Measurements from ENCODE around the gene ADGRL4. TPM values are rescaled to one million over a fixed set of nuclear protein-coding genes. Genes with fewer than 3 reads are reported as not detected.
A peak's percentile ranks its signal among the peaks of the same experiment; 100 is the strongest.
"Not testable (repeated sequence)": the region's sequence is repeated elsewhere in the genome, so short reads cannot be mapped to it uniquely, and the experiment has no call there.

ADGRL4 gene
- polyA plus RNA-seq (2014; cell fraction: cytosol; rRNA removed), result not detected in 2 replicates
- polyA plus RNA-seq (2014; cell fraction: nucleus; rRNA removed), result not detected in 2 replicates

DNA sequence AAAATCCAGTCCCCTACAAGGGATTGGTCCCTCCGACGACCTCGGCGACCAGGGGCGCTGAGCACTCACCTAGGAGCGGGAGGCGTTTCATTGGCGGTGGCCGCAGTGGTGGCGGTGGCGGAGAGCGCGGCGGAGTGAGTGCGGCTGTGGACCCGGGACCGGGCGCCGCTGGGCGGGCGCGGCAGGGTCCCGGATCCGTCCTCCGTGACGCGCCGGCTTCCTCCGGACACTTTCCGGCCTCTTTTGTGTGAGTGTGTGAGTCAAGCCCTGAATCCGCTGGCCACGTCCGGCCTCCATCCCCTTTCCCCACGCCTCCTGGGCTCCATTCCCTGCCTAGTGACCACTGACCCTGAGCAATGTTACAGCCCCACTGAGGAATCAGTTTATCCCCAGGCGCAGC, at the start of gene ADGRL4:
TSS of gene ADGRL4 (minus strand) at position 167 of the 400 bp plus-strand sequence. CDS start at position 91, 76 bp downstream.
- no peak for DNase-seq (ENCODE audit: low spot score)

DNA sequence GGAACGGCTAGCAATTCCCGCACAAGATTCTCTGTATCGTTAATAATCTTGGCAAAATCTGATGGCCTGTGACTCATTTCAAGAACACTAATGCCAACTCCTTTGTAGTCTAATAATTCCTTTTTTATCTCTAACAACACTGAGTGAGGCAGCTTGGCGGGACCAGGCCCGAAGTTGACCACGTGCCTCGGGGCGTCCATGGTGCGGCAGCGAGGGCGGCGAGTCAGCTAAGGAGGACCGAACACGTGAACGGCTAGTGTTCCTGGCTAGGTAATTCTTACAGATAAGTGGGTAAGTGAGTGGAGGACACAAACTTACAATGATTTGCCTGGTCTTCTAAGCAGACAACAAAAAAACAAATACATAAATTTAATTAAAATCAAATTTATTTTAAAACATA, 49.3 kb upstream of the ADGRL4 start:
- no peak for DNase-seq (ENCODE audit: low spot score)

DNA sequence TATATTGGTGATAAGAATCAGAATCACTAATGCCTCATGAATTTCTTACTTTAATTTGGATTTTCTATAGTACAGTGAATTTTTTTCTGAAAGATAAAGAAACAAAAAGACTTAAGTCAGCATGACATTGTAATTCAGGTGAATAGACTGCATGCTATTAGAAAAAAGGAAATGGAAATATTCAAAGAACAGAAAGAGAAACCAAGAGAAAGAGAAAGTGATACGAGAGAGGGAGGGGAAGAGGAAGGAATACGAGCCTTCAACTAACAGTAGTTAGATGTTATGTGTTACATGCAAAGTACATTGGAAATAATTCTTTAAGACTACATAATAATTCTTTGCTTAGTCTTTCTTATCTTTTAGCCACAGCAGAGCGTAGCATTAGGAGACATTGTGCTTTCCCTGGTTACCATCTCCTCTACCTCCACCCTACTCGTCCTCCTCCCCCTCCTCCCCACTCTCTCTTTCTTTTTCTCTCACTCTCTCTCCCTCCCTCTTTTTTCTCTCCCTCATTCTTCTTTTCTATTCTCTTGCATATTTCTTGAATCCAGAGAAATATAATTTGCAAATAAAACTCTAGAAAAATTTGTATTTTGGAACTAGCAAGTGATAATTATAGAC, 46.4 kb upstream of the ADGRL4 start:
- no peak for DNase-seq (ENCODE audit: low spot score)

DNA sequence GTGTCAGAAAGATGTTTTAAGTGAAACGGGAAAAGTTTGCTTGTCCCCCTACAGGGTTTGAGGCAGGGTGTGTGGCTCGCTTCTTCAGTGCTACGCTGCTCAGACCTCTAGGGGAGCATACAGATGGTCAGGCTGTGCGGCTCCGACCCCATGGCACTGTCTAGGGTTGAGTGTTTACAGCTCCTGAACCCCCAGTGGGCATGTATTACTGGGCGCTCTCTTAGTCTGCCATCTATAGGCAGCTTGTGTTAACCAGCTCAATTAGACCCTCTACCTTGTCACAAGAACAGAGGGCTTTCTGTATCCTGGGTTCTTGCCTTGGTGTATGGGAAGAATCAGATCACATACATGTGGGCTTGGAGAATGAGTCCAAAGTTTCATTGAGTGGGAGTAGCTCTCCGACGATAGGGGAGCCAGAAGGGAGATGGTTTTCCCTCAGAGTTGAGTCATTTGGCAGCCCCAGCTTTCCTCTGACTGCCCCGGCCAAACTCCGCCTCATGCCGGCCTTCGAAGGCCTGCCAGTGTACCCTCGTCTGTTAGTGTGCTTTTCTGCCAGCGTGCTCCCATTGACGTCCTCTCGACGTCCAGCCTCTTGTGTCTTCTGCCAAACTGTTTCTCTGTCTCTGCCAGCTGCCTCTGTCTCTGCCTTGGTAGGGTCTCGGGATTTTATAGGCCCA, 38.6 kb upstream of the ADGRL4 start:
- DNase-seq (ENCODE audit: low spot score), result no peak

DNA sequence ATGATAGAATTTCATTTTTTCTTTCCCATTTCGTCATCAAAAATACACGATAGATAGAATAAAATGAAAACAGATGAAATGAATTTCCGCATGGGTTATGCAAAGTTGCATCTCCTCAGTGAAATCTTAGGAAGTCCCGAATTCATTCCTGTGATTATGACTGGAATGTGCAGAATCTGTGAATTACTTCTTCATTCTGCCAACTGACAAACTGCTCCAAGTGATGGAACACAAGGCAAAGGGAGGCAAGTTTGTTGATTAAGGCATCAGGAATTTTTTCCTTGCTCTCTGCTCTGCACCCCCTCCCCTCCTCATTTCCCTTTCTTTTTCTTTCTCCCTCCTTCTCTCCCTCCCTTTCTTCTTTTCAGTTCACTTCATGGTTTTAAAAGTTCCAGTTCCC, 37.0 kb upstream of the ADGRL4 start:
- DNase-seq (ENCODE audit: low spot score), result no peak

DNA sequence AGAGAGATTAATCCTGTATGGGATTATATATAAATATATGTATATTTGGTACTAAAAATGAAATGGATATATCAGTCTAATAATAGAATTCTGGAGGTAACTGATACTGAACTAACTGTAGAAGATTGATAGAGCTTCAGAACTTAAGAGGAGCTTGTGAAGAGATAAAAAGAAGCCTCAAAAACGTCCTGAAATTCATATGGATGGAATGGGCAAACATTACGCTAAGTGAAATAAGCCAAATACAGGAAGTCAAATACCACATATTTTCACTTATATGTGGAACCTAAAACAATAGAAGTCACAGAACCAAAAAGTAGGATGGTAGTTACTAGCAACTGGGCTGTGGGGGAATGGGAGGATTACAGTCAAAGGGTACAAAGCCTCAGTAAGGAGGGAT, 36.0 kb upstream of the ADGRL4 start:
- no peak for DNase-seq (ENCODE audit: low spot score)

DNA sequence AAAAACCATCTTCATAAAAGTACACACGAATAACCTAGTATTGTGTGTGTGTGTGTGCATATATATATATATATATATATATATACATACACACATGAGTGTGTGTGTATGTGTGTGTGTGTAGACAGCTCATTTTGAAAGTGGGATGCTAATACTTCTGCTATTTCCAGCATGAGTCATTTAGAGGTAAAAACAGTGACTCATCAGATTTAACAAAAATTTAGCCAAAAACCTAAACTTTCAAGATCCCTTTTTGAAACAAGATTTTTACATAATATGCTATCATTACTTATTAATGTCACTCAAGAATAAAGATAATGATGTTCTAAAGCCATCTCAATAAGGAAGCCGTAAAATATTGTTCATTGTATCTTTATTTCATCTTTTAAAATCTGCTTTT, 35.6 kb upstream of the ADGRL4 start:
- DNase-seq (ENCODE audit: low spot score), result no peak

DNA sequence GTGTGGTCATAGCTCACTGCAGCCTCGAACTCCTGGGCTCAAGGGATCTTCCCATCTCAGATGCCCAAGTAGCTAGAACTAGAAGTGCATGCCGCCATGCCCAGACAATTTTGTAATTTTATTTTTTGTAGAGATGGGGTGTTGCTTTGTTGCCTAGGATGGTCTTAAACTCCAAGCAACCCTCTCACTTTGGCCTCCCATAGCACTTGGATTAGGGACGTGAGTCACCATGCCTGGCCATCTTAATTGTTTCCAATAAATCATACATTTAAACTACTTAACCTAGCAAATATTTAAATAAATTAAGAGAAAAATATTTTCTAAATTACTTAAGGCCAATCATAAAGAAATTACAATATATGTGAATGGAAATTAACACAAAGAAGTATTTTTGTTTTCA, 35.1 kb upstream of the ADGRL4 start:
- no peak for DNase-seq (ENCODE audit: low spot score)

DNA sequence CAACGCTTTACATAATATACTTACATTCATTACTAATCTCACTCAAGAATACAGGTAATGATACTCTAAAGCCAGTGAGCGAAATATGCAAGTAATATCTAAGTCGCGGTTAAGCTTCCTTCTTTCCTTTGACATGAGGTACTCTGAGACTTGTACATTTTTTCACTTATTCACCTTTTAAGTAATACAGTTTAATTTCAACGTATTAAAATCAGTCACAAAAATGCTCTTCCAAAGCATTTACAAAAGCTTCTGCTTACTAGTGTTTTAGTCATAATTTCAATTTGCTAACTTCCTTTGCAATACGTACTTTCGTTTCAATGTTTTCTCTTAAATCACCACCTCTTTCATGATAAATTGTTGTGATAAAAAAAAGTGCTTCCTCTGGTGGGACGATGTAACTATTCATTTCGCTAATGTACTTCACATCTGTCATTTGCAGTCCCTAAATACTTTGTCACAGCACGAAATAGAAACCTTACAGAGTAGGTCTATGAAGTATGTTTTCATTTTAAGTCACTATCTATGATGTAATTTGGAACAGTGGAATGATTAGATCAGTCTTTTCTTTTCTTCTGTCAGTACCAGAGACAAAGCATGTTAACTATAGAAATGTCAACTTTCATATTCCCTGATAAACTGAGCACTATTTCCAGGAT, 34.0 kb upstream of the ADGRL4 start:
- DNase-seq (ENCODE audit: low spot score), result peak; percentile 73

DNA sequence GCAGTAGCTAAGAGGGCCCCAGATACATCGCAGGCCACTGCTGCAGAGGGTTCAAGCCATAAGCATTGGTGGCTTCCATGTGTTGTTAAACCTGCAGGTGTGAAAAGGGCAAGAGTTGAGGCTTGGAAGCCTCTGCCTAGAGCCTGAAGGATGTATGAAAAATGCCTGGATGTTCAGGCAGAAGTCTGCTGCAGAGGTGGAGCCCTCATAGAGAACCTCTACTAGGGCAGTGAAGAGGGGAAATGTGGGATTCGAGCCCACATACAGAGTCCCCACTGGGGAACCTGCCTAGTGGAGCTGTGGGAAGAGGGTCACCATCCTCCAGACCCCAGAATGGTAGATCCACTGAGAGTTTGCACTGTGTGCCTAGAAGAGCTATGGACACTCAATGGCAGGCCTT, 30.6 kb upstream of the ADGRL4 start:
- DNase-seq (ENCODE audit: low spot score), result no peak

DNA sequence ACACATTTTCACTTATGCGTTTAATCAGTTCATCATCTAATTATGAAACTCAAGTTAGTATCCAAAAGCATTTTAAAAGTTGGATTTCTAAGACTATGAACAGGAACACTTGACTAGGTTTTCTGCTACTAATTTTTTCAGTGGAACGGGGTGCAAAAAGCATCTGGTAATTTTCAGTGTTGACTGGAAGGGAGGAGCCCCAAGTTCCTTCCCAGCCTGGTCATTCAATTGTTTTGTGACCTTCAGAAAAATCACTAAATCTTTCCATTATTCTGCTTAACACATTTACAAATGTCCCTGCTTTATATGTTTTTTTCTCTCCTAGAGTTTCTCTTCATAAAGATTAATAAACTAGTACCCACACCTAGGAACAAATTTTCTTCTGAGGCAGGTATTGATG, 6.0 kb upstream of the ADGRL4 start:
- DNase-seq (ENCODE audit: low spot score), result no peak

DNA sequence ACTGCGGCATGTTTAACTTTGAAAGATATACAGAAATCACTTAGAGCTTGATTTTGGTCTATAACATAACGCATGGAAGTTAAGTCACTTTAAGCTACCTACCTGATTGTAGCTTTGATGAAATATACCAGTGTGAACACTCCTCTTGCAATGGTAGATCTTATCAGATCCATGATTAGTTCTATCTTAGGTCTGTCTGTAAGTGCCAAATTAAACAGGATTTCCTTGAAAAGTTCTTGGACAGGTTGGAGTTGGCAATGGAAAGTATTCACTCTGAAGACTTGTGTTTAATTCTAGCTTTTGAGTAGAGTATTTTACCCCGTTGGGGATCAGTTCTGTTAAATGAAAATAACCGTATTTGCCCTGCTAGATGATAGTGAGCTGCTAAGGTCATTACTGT, 4.1 kb upstream of the ADGRL4 start:
- DNase-seq (ENCODE audit: low spot score), result no peak

DNA sequence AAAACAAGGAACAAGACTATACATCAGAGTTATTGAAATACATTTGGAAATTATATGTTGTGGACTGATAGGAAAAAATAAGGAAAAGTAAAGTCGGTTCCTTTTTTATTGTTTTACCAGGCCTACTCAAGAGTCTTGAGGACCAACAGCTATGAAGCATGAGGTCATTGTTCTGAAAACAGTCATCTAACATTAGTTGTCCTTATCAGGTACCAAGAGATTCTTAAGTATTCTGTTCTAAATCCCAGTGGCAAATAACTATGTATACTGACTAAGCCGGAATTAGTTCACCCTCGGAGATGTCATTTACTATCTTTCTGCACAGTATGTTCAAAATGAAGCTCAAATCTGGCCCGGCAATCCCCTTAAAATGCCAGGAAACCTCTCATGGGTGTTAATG, 585 bp downstream of the ADGRL4 start:
- DNase-seq (ENCODE audit: low spot score), result no peak

DNA sequence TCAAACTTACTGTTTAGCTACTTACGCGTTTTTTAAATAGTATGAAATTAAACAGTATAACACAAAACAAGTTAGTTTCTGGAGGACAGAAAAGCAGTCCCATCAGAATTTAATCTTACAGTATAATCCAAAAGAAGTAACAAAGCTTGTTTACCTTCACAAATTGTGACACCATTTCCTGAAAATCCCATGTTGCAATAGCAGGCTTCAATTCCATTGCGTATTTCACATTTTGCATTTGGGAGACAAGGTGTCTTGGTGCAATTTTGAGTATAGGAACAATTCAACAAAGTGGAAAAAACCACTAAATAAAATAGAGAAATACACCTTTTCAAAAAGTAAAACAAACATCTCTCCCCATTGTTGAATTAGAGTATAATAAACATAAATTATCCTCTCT, 1.6 kb downstream of the ADGRL4 start:
- no peak for DNase-seq (ENCODE audit: low spot score)

DNA sequence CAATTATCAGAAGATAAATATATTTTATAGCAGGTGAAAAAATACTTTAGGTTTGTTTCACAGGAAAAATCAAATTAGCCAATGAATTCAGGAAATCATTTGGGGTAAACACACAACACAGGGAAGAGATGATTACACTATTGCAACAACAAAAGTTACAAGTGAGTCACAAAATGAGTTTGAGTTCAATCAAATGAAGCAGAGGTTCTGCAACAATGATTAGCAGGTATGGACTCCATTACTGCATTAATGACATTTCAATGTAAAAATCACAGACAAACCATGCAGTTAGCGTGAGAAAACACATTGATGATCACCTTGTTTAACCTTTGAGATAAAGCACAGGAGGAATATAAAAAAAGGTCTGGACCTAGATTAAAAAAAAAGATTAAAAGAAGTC, 9.7 kb downstream of the ADGRL4 start:
- DNase-seq (ENCODE audit: low spot score), result no peak

DNA sequence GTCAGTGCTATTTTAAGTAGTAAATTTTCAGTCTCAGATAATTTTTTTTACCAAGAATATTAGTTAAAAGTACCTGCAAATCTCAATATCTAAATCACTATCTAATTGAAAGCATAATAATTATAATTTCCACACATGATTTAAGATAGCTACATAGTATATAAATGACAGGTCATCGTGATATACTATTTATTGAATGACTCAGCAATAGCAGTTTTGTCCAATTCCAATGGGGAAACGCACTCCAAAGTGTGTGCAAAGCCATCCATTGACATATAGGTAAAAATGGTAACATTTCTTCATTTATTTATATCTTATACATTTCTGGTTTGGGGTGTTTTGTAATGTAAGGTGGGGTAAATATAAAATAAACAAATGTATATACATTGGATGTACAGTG, 19.5 kb downstream of the ADGRL4 start:
- DNase-seq (ENCODE audit: low spot score), result no peak

DNA sequence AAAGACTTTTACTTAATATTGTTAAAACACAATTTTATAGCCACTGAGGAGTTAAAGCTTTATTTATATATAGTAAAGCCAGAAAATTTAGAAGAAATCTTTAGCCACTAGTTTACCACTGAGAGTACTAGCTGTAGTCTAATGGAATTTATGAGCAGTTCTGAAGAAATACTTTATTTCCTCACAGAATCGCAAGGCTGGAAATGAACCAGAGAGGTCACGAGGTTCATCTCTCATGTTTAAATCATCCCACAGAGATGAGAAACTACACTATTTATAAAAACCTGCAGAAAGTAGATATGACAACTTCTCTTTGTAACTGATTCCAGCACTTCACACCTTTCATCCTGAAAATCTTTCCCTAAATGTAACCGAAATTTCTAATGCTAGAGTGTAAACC, 26.0 kb downstream of the ADGRL4 start:
- no peak for DNase-seq (ENCODE audit: low spot score)

DNA sequence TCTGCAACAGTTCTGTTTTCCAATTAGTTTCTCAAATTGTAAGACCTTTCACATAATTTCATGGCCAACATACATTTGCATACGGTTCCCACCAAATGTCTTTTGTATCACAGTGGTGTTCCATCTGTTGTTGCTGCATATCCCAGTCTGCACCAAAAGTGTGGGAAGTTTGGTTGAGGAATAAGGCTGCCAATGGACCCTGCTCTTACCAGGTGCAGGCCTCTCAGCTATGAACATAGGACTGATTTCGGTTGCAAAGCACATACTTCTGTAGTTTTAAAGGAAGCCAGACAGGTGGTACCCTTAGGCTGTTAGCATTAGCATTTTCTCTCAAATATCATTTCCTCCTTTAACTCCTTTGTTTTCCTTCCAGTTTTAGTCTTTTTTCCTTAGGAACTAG, 33.8 kb downstream of the ADGRL4 start:
- no peak for DNase-seq (ENCODE audit: low spot score)

DNA sequence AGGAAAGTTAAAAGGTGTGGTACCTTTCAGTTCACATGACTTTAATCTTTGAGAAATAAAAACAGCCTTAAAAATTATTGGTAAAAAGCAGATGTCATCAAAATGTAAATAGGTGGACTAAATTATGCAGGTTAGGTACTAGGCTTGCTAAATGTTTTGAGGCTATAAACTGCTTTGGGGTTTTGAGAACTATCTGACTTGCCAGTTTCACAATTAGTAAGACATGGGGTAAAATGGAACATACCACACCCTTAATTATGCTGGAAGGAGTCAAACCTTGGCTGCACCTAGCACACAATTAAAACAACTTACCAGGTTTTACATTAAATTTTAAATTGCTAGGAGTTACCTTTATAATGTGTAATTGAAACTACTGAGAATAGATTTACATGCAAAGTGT, 39.4 kb downstream of the ADGRL4 start:
- not testable (repeated sequence) for DNase-seq (ENCODE audit: low spot score)

DNA sequence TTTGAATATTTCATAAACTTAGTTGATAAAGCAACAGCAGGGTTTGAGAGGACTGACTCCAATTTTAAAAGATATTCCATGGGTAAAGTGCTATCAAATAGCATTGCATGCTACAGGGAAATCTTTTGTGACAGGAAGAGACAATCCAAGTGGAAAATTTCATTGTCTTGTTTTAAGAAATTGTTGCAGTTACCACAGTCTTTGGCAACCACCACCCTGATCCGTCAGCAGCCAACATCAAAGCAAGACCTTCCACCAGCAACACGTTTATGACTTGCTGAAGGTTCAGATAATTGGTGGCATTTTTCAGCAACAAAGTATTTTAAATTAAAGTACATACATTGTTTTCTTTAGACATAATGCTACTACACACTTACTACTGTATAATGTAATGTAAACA, 47.8 kb downstream of the ADGRL4 start:
- no peak for DNase-seq (ENCODE audit: low spot score)

DNA sequence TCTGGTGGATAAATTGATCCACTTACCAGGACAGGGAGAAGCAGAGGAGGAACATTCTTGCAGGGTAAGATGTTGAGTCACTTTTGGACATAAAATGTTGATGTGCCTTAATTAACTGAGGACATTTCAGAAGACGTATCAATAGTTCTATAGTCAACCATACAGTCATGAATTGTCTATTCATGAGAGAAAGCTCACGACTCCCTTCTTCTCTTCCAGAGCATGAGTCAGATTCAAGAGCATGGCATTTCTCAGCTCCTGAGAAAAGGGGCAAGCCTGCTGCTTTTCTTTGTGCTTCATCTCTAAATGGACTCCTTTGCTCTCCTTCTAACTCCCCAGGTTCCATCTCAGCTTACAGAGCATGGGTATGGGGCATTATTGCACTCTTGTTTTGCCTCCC, 55.7 kb downstream of the ADGRL4 start:
- DNase-seq (ENCODE audit: low spot score), result no peak

DNA sequence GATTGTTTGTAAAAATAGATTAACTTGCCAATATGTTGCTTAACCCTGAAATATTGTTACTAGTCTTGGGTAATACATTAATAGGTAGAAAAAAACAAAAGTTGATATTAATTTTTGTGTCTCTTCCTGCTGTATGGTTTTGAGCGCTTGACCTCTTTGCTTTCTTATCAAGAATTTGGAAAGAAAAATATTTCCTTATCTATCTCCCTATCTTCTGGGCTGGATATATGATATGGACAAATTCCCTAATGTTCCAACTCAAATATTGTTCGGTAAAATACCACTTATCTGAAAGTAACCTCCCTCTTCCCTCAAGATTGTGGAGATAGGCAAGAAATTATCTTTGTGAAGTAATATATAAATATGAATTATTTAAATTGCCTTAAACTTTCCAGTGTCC, 57.3 kb downstream of the ADGRL4 start:
- DNase-seq (ENCODE audit: low spot score), result no peak

DNA sequence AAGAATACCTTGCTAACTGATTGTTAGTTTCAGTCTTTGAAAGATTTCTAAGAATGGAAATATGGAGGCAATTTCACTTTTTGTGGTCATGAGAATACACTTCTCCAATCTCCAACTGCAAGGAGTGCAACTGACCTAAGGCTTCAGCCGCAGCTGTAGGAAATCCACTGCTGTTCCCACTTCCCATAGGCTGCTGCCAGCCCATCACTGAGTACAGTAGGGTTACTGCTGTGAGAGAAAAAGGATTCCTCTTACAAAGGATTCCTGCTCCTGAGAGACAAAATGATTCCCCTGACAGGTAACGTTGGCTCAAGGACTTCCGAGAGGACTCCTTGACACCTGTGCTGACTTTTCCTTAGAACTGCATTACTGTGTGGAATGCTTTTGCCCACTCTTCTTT, 87.4 kb downstream of the ADGRL4 start:
- no peak for DNase-seq (ENCODE audit: low spot score)

All from SK-N-DZ (cell line).